Pancreas (tissue), 10 donors: ENCODE results near the gene GPRC5B. TPM values are rescaled to one million over a fixed set of nuclear protein-coding genes. Genes with fewer than 3 reads are reported as not detected.

Experiments
- ATAC-seq, 4 donors: fragments of 200-7000 bp; cut with Tn5 transposase; one replicate each; pipeline versions ENCODE4 v1.8.0 to v1.9.1; 2020; ENCODE audit warnings: mild to moderate bottlenecking in 4 of 4, moderate library complexity in 4 of 4
- DNase-seq, 6 donors: peaks; one replicate each; pipeline ENCODE4 v3.0.0-alpha.2; 2020
- FAIRE-seq: peaks from 2 replicates; lab custom pipeline; 2012; peaks lifted over from hg19 to GRCh38; lab: Jason Lieb, UNC
- H3K27ac ChIP-seq, 4 donors: fragments of 200-600 bp; sonication (generic); 1 replicate in 3 of 4; 2 replicates in 1 of 4; pipeline versions ENCODE4 v1.5.0 to v1.8.0; 2020
- H3K27me3 ChIP-seq, 4 donors: fragments of 200-600 bp; one replicate each; pipeline ENCODE4 v1.8.0; 2021
- H3K36me3 ChIP-seq, 3 donors: fragments of 200-600 bp; sonication (generic) in 1 of 3; one replicate each; pipeline versions ENCODE4 v1.5.0 to v1.8.0; 2020 to 2021
- H3K4me1 ChIP-seq, 3 donors: fragments of 200-600 bp; one replicate each; pipeline ENCODE4 v1.8.0; 2021
- H3K4me3 ChIP-seq, 4 donors: fragments of 200-600 bp; sonication (generic) in 2 of 4; one replicate each; pipeline versions ENCODE4 v1.5.0 to v1.8.0; 2020 to 2021
- H3K9me3 ChIP-seq, 4 donors: fragments of 200-600 bp; one replicate each; pipeline ENCODE4 v1.8.0; 2021
- WGBS, 2 donors: extraction: QIAGEN DNeasy Blood & Tissue Kit; methylation state at CpG; one replicate each; pipeline ENCODE4 v1.1.7; 2013; 5-methylcytosine and 5-hydroxymethylcytosine counted together
- intact Hi-C, 3 donors: fragments of 100-400 bp; cut with DNase I; formaldehyde crosslinking; loops; one replicate each; pipeline versions ENCODE4 v1.11.1 to v1.14.2; 2022
- polyA plus RNA-seq, 2 donors: library from polyadenylated mRNA; stranded (reverse); fragments of 200-250 nt; gene quantifications; one replicate each; pipeline ENCODE4 v1.2.3, GENCODE V29; 2013
- total RNA-seq, 6 donors: library from RNA; stranded (reverse); fragmentation: NEBNext Ultra II Directional in 4 of 6; extraction: Animal tissue kit (Norgen Biotek cat#: 25700) in 4 of 6; gene quantifications; one replicate each; pipeline versions ENCODE4 v1.2.1 to v1.2.4, GENCODE V29; 2021 to 2023
- TF ChIP-seq, protein P1 (sequence below), 4 donors: fragments of 200-600 bp; sonication (generic) in 3 of 4; IDR thresholded peaks; one replicate each; pipeline versions ENCODE4 v1.5.0 to v1.8.0; 2021; ENCODE audit warnings: antibody characterized with exemption in 4 of 4
- donor health status: healthy with polysubstance abuse.
- donor health status: DM: no; HTN: no; CAD: no; lungs with moderate emphysema.
- donor health status: DM: no; HTN: no; CAD: no.
- donor health status: control.
- donor health status: control.
- donor health status: Bipolar disorder and iron deficiency.
- donor health status: DM: yes; HTN: yes; CAD: no.
- donor health status: DM: no; HTN: no; CAD: no.
- donor health status: DM: no; HTN: no; CAD: no.
- donor health status: DM: yes; HTN: yes; CAD: no.

Gene GPRC5B
- total and polyA plus RNA-seq, 8 donors: 20.0 to 95.5 (median 27.4) TPM

DNA sequence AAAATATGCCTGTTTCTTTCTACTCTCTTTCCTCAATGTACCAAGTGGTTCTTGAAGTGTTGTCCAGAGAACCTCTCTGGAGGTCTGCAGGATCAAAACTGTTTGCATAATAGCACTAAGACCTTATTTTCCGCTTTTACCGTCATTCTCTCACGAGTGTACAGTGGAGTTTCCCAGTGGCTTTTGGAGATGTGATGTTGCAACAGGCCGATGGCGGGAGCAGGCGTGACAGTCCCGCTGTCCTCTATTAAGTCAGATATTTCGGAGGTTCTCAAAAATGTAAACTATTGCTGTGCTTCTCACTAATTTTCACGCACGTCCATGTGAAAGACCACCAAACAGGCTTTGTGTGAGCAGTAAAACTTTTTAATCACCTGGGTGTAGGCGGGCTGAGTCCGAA, 8.3 kb upstream of the GPRC5B start:
- H3K4me1 ChIP-seq: no peaks in the 10 kb centered on the region
- no peak for DNase-seq
- H3K36me3 ChIP-seq: no peaks in the 10 kb centered on the region
- WGBS, 2 donors: 88 to 93% methylated on average over 12 of the region's 12 CpGs
- no peak overlapping the region for H3K27ac ChIP-seq
- H3K9me3 ChIP-seq: no peaks in the 10 kb centered on the region
- intact Hi-C loops: no loop called here
- no peak for FAIRE-seq
- no peak for ATAC-seq
- no peak overlapping the region for H3K4me3 ChIP-seq
- no peaks in the 10 kb centered on the region for H3K27me3 ChIP-seq
- TF ChIP-seq, protein P1, sequence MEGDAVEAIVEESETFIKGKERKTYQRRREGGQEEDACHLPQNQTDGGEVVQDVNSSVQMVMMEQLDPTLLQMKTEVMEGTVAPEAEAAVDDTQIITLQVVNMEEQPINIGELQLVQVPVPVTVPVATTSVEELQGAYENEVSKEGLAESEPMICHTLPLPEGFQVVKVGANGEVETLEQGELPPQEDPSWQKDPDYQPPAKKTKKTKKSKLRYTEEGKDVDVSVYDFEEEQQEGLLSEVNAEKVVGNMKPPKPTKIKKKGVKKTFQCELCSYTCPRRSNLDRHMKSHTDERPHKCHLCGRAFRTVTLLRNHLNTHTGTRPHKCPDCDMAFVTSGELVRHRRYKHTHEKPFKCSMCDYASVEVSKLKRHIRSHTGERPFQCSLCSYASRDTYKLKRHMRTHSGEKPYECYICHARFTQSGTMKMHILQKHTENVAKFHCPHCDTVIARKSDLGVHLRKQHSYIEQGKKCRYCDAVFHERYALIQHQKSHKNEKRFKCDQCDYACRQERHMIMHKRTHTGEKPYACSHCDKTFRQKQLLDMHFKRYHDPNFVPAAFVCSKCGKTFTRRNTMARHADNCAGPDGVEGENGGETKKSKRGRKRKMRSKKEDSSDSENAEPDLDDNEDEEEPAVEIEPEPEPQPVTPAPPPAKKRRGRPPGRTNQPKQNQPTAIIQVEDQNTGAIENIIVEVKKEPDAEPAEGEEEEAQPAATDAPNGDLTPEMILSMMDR (IDR thresholded peaks at IDR 0.05): no peak

DNA sequence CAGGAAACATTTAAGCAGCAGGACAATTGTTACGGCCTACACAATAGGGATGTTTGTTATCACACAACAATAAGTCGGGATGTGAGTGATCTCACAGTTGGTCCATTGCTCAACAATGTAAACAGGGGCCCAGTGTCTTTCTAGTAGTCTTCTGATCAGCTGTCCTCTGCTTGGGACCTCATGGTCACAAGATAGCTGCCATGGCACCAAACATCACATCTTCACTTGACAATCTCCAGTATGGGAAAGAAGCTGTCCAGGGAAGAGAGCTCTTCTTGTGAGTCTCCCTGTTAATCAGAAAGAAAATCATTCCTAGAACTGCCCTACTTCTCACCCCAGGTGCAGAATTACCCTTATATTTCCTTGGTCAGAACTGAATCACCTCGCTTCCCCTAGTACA, 6.3 kb upstream of the GPRC5B start:
- WGBS, 2 donors: 93 to 94% methylated on average over 3 of the region's 3 CpGs
- Histone ChIP-seq H3K9me3 (no peaks in the 10 kb centered on the region), H3K27ac (no peak overlapping the region), H3K4me1 (peaks cover 0 to 3% (median under 1%) of the 10 kb centered on the region in 3 donors), H3K36me3 (no peaks in the 10 kb centered on the region), H3K4me3 (no peak overlapping the region), H3K27me3 (no peaks in the 10 kb centered on the region)
- no peak for DNase-seq
- ATAC-seq: no peak
- intact Hi-C loops: no loop called here
- FAIRE-seq: no peak
- TF ChIP-seq, protein P1 (IDR thresholded peaks at IDR 0.05): no peak

DNA sequence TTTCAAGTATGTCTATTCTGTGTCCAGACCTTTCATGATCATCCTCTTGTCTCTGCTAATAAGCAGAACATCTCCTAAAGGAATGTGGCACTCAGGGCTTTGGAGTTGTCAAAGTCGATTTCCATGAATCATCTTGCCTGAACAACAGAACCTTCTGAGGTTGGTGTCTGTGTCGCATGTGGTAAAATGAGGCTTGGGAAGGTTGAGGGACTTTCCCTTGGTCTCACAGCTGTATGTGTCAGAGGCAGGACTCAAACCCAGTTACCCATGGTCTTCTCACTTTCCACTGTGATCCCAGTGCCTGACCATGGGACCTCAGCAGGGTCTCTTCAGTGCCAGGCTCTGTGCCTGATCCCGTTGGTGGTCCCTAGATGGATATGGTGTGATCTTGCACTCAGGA, 4.2 kb upstream of the GPRC5B start:
- Histone ChIP-seq H3K27ac (no peak overlapping the region), H3K9me3 (no peaks in the 10 kb centered on the region), H3K27me3 (no peaks in the 10 kb centered on the region), H3K36me3 (no peaks in the 10 kb centered on the region), H3K4me1 (peaks cover 0 to 10% (median 6%) of the 10 kb centered on the region in 3 donors), H3K4me3 (no peak overlapping the region)
- ATAC-seq (no peak), DNase-seq (no peak), FAIRE-seq (no peak)
- intact Hi-C loops: loop anchor here (5.0 to 10.0 kb wide), 4 partner anchors 174 to 294 kb away; partner anchors contain the start of genes IQCK (in 2 of the 3) and KNOP1 (in 2 of the 3)
- 55 to 58% methylated on average over 3 of the region's 3 CpGs for WGBS, 2 donors
- TF ChIP-seq, protein P1 (IDR thresholded peaks at IDR 0.05): no peak

DNA sequence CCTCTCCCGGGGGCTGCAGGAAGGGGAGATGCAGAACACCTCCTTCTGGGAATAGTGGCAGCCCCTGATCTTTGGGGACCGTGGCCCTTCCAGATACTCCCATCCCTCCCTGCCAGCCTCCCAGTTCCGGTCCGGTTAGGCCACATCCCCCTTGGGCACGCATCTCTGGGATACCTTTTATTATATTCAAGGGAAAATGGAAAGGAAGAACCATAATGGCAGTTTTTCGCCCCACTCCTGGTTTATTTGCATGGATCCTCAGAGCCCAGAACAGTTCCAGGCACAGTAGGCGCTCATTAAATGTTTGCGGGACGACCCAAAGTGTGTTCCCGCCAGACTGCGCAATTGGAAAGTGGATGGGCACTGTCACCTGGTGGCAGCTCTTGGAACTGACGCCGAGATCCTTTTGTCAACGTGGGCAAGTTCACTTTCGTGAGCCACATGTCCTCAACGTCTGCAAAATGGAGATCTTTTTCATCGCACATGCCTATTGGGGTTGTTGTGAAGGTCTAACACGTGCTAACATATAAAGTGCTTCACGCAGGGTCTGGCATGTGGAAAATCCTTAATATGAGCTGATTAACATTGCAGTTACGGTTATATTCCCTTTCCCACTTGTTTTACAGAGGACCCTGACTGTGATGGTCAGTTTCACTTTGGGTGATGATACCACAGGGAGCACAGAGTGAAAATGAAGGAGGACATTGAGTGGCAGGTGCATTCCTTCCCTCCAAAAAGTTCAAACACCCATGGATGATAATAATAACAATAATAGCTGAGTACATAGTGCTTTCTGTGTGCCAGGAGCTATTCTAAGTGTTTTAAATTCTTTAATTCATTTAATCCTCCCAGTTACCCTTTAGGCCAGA, 1.7 kb upstream of the GPRC5B start:
- WGBS, 2 donors: 6 to 7% methylated on average over 20 of the region's 20 CpGs
- no peak overlapping the region for H3K27ac ChIP-seq
- ATAC-seq (peak; percentile 65 to 76 (median 73)), FAIRE-seq (no peak), DNase-seq (peak; percentile 60 to 89 (median 80))
- H3K27me3 ChIP-seq: no peaks in the 10 kb centered on the region
- peaks cover 0 to 10% (median 6%) of the 10 kb centered on the region in 3 donors for H3K4me1 ChIP-seq
- intact Hi-C loops: loop anchor here (5.0 to 10.0 kb wide), 4 partner anchors 172 to 292 kb away; partner anchors contain the start of genes IQCK (in 2 of the 3) and KNOP1 (in 2 of the 3)
- TF ChIP-seq, protein P1 (IDR thresholded peaks at IDR 0.05): peak; percentile 95 to 99 (median 99)
- H3K36me3 ChIP-seq: no peaks in the 10 kb centered on the region
- no peaks in the 10 kb centered on the region for H3K9me3 ChIP-seq
- peak overlapping the region in 2 of 4 donors; percentile 74 to 82 for H3K4me3 ChIP-seq
